D721Med (cell line): ENCODE measurements around the gene SFMBT2.
"Not testable (repeated sequence)": the region's sequence is repeated elsewhere in the genome, so short reads cannot be mapped to it uniquely, and the experiment has no call there.

Source experiments
- DNase-seq: peaks from one replicate; pipeline ENCODE4 v3.0.0; 2011; ENCODE audit warnings: low spot score; ENCODE audit not compliant: insufficient read length
- FAIRE-seq: peaks from 2 replicates; lab custom pipeline; 2011; peaks lifted over from hg19 to GRCh38; lab: Jason Lieb, UNC
- CTCF ChIP-seq: IDR thresholded peaks from 2 replicates; pipeline ENCODE4 v1.5.1; 2012; ENCODE audit warnings: mild to moderate bottlenecking, control low read depth; ENCODE audit not compliant: insufficient read depth; ENCODE audit errors: missing control alignments

Gene SFMBT2

DNA sequence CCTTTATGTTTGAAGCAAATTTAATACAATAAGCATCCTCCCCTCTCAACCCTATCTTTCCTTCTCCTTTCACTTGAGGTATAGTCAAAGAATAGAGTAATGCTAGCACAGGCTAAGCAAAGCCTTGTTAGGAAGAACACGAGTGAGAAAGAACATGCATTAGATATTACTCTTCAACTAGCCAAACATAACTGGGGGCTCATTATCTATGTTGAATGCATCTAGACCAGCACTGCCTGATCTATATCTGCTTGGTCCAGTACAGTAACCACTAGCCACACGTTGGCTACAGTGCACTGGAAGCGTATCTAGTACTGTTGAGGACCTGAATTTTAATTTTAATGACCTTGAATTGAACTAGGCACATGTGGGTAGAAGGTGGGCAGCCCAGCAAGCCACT is 21.0 kb downstream of the SFMBT2 start:
- DNase-seq (no peak), FAIRE-seq (no peak)
- no peak for TF ChIP-seq CTCF

DNA sequence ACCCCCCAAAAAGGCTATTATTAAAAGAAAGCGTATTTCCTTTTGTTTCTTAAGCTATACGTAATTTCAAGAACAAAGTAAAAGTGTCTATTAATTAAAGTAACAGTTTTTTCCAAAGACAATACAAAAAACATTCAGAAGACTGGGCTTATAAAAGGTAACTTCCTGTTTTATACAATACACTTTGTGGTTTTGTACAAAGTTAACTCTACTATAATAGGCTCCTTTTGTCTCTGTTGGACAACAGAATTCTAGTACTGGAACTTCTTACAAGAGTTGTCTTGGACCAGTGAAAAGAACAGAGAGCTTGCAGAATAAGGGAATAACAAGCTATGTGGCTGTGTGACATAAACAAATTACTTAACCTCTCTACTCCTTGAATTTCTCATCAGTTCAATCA is 21.5 kb downstream of the SFMBT2 start:
- no peak for DNase-seq
- FAIRE-seq, result no peak
- no peak for TF ChIP-seq CTCF

DNA sequence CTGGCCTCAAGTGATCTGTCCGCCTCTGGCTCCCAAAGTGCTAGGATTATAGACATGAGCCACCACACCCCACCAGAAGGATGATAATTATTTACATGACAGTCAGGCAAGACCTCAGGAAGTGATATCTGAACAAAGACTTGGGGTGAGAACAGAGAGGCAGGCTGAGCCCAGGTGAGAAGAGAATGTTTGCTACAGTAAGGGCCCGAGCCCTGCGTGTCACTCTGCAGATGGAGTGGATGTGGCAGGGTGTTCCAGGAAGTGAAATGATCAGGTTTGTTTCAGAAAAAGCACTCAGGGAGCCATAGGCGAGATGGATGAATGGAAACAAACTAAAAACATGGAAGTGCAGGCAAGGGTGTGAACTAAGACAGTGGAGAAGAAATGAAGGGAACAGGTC is 22.2 kb downstream of the SFMBT2 start:
- DNase-seq (no peak), FAIRE-seq (no peak)
- TF ChIP-seq CTCF, result no peak

GRCh38 chr10:7388149-7388548 is 22.7 kb downstream of the SFMBT2 start:
- not testable (repeated sequence) for DNase-seq, FAIRE-seq

GRCh38 chr10:7385114-7385513 is 25.7 kb downstream of the SFMBT2 start:
- DNase-seq, result no peak
- no peak for TF ChIP-seq CTCF
- FAIRE-seq, result no peak

GRCh38 chr10:7383442-7383841 is 27.4 kb downstream of the SFMBT2 start:
- no peak for DNase-seq
- no peak for TF ChIP-seq CTCF
- no peak for FAIRE-seq

DNA sequence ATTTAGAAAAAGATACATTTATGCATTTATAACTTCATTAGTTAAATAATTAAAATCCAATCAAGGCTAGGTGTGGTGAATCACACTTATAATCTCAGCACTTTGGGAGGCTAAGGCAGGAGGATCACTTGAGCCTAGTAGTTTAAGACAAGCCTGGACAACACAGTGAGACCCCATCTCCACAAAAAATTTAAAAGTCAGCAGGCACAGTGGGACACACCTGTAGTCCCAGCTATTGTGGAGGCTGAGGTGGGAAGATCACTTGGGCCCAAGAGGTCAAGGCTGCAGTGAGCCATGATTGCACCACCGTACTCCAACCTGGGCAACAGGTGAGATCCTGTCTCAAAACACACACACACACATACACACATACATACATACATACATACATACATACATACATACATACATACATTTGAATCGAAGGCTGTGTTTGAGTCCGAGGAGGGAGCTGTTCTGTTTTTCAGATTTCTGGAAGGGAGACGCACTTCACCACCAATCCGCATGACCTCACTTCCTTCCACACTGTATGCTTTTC is 30.1 kb downstream of the SFMBT2 start:
- DNase-seq (no peak), FAIRE-seq (no peak)
- TF ChIP-seq CTCF, result no peak
